PC-3 (cell line): Measurements from ENCODE around the gene PLOD2. TPM values are rescaled to one million over a fixed set of nuclear protein-coding genes. Genes with fewer than 3 reads are reported as not detected.
A peak's percentile ranks its signal among the peaks of the same experiment; 100 is the strongest.
"Not testable (repeated sequence)": the region's sequence is repeated elsewhere in the genome, so short reads cannot be mapped to it uniquely, and the experiment has no call there.

ENCODE experiments used
- ATAC-seq: fragments of 200-7000 bp; cut with Tn5 transposase; 2 replicates; pipeline ENCODE4 v1.9.1; 2020; ENCODE audit warnings: mild to moderate bottlenecking, moderate library complexity
- BruUV-seq: library from RNA; stranded (reverse); fragments of 400-500 nt; replicated peaks from 2 replicates; lab custom pipeline; 2021; lab: Mats Ljungman, UMichigan
- CTCF ChIA-PET: fragments of 300-600 bp; sonication (Branson Sonifier 250); formaldehyde crosslinking; loops from one replicate; lab custom pipeline; 2022; ENCODE audit warnings: antibody characterized with exemption; lab: Charles Lee
- POLR2A ChIA-PET: fragments of 300-600 bp; sonication (Branson Sonifier 250); formaldehyde crosslinking; loops from one replicate; lab custom pipeline; 2022; ENCODE audit warnings: antibody characterized with exemption; ENCODE audit not compliant: unreplicated experiment; lab: Charles Lee
- DNase-seq: peaks from one replicate; pipeline ENCODE4 v3.0.0-alpha.2; 2015
- H2AFZ ChIP-seq: fragments of 300-600 bp; sonication (generic); 2 replicates; pipeline ENCODE4 v1.6.0; 2016; ENCODE audit warnings: antibody characterized with exemption, low read length
- H3F3A ChIP-seq: fragments of 300-600 bp; sonication (generic); one replicate; pipeline ENCODE4 v1.6.0; 2017; ENCODE audit warnings: antibody characterized with exemption, low read length, control low read depth, mild to moderate bottlenecking; ENCODE audit not compliant: unreplicated experiment
- H3K27ac ChIP-seq: fragments of 300-600 bp; sonication (generic); 2 replicates; pipeline ENCODE4 v1.5.1; 2016; ENCODE audit warnings: mild to moderate bottlenecking, low read length
- H3K27me3 ChIP-seq: fragments of 300-600 bp; sonication (generic); 2 replicates; pipeline ENCODE4 v1.6.1; 2016; ENCODE audit warnings: low read length, mixed read lengths
- H3K36me3 ChIP-seq: fragments of 300-600 bp; sonication (generic); 2 replicates; pipeline ENCODE4 v1.6.1; 2016; ENCODE audit warnings: low read depth, mixed run types, low read length, mixed read lengths
- H3K4me1 ChIP-seq: fragments of 300-600 bp; sonication (generic); 2 replicates; pipeline ENCODE4 v1.5.1; 2016; ENCODE audit warnings: low read length; ENCODE audit not compliant: insufficient read depth
- H3K4me2 ChIP-seq: fragments of 300-600 bp; sonication (generic); 2 replicates; pipeline ENCODE4 v1.6.0; 2016; ENCODE audit warnings: low read length
- H3K4me3 ChIP-seq: fragments of 300-600 bp; sonication (generic); 2 replicates; pipeline ENCODE4 v1.5.1; 2016; ENCODE audit warnings: mild to moderate bottlenecking, low read length, mixed read lengths
- H3K79me2 ChIP-seq: fragments of 300-600 bp; sonication (generic); 2 replicates; pipeline ENCODE4 v1.6.1; 2017; ENCODE audit warnings: low read length, mixed read lengths
- H3K9ac ChIP-seq: fragments of 300-600 bp; sonication (generic); 2 replicates; pipeline ENCODE4 v1.6.0; 2016; ENCODE audit warnings: mild to moderate bottlenecking, low read length
- H3K9me2 ChIP-seq: fragments of 300-600 bp; sonication (generic); replicated peaks from 2 replicates; pipeline ENCODE4 v1.6.1; 2016; ENCODE audit warnings: mixed run types, low read length, mixed read lengths
- H3K9me3 ChIP-seq: fragments of 300-600 bp; sonication (generic); 2 replicates; pipeline ENCODE4 v1.6.1; 2016; ENCODE audit warnings: low read length, mixed read lengths
- H4K20me1 ChIP-seq: fragments of 300-600 bp; sonication (generic); 2 replicates; pipeline ENCODE4 v1.6.1; 2016; ENCODE audit warnings: low read length, mixed read lengths
- CTCF ChIP-seq: fragments of 300-600 bp; sonication (generic); conservative IDR thresholded peaks from 2 replicates; pipeline ENCODE4 v1.5.1; 2017; ENCODE audit warnings: antibody characterized with exemption, low read depth, mild to moderate bottlenecking, low read length
- EZH2 ChIP-seq: fragments of 300-600 bp; sonication (generic); IDR thresholded peaks from one replicate; pipeline ENCODE4 v1.6.1; 2017; ENCODE audit warnings: antibody characterized with exemption, mild to moderate bottlenecking, low read length; ENCODE audit not compliant: unreplicated experiment
- EZH2phosphoT487 ChIP-seq: fragments of 300-600 bp; sonication (generic); IDR thresholded peaks from 2 replicates; pipeline ENCODE4 v1.6.1; 2018; ENCODE audit warnings: mild to moderate bottlenecking, antibody characterized with exemption, low read length, borderline replicate concordance
- intact Hi-C: fragments of 100-400 bp; cut with micrococcal nuclease; formaldehyde crosslinking; loops from 2 replicates; pipeline ENCODE4 v1.9.0; 2023
- total RNA-seq: library from RNA; depleted of rRNA; stranded (reverse); fragments of >200 nt; gene quantifications from 2 replicates; pipeline ENCODE4 v1.2.3, GENCODE V29; 2014

Gene PLOD2
- total RNA-seq, 1 experiment from 2014 or later, result 76.1 TPM

GRCh38 chr3:146115619-146116018, 45.4 kb downstream of the PLOD2 start:
- ChIA-PET CTCF (no interaction called here), POLR2A (no interaction called here)
- no peak overlapping the region for H3K4me3 ChIP-seq
- no peaks in the 10 kb centered on the region for H4K20me1 ChIP-seq
- H3K27ac ChIP-seq, result peak overlapping the region; percentile 43
- 0 out of 2 replicates have a peak, but pooled peaks cover 12% of the 10 kb centered on the region for H3K4me1 ChIP-seq
- no TSS peak for BruUV-seq
- H3K9me3 ChIP-seq, result no peaks in the 10 kb centered on the region
- no peaks in the 10 kb centered on the region for H3K9me2 ChIP-seq
- peaks cover 14% of the 10 kb centered on the region; the same call in 1 of the 2 replicates for H3K79me2 ChIP-seq
- no peak; the same call in 1 of the 2 replicates for ATAC-seq
- peaks cover 28% of the 10 kb centered on the region for H3K36me3 ChIP-seq
- no peaks in the 10 kb centered on the region for H3K27me3 ChIP-seq
- no peak overlapping the region for H3K4me2 ChIP-seq
- no peaks in the 10 kb centered on the region for H3F3A ChIP-seq
- DNase-seq, result peak; percentile 48
- no peak overlapping the region for H3K9ac ChIP-seq
- TF ChIP-seq EZH2 (no peak), CTCF (no peak), EZH2phosphoT487 (no peak)
- no peak overlapping the region for H2AFZ ChIP-seq
- intact Hi-C loops, result no loop called here

DNA sequence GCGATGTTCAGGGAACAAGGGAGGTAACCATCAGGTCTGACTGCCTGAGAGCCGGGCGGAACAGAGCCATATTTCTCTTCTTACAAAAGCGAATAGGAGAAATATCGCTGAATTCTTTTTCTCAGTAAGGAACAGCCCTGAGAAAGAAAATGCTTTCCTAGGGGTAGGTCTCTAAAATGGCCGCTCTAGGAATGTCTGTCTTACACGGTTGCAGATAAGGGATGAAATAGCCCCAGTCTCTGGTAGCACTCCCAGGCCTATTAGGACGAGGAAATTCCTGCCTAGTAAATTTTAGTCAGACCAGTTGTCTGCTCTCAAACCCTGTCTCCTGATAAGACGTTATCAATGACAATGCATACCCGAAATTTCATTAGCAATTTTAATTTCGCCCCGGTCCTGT, 47.2 kb downstream of the PLOD2 start:
- H3K79me2 ChIP-seq, result peaks cover 19% of the 10 kb centered on the region; the same call in 1 of the 2 replicates

GRCh38 chr3:146111337-146111736, 49.6 kb downstream of the PLOD2 start:
- TF ChIP-seq EZH2phosphoT487 (no peak), EZH2 (no peak), CTCF (no peak)
- CTCF ChIA-PET, result no interaction called here
- Histone ChIP-seq H3K4me3 (no peak overlapping the region), H4K20me1 (0 out of 2 replicates have a peak, but pooled peaks cover 3% of the 10 kb centered on the region), H3K79me2 (peaks cover 16% of the 10 kb centered on the region; the same call in 1 of the 2 replicates), H3K4me1 (0 out of 2 replicates have a peak, but pooled peaks cover 8% of the 10 kb centered on the region), H3K9me3 (no peaks in the 10 kb centered on the region), H3K36me3 (peaks cover 23% of the 10 kb centered on the region), H3K27me3 (no peaks in the 10 kb centered on the region), H3K27ac (no peak overlapping the region), H3F3A (no peaks in the 10 kb centered on the region), H3K9ac (no peak overlapping the region), H3K4me2 (no peak overlapping the region), H2AFZ (no peak overlapping the region), H3K9me2 (no peaks in the 10 kb centered on the region)
- BruUV-seq, result no TSS peak
- POLR2A ChIA-PET, result no interaction called here
- intact Hi-C loops, result no loop called here
- DNase-seq, result no peak
- ATAC-seq, result no peak

More for the DNA sequence above, 47.2 kb downstream of the PLOD2 start:
- BruUV-seq, H3K9me3 ChIP-seq, H3F3A ChIP-seq, H3K27me3 ChIP-seq, H4K20me1 ChIP-seq, H3K27ac ChIP-seq, H3K4me3 ChIP-seq, H3K9ac ChIP-seq, DNase-seq, H3K4me2 ChIP-seq, CTCF ChIA-PET, H3K9me2 ChIP-seq, intact Hi-C loops, H2AFZ ChIP-seq, POLR2A ChIA-PET, ATAC-seq: not testable (repeated sequence)
- H3K4me1 ChIP-seq, result 0 out of 2 replicates have a peak, but pooled peaks cover 12% of the 10 kb centered on the region
- peaks cover 36% of the 10 kb centered on the region for H3K36me3 ChIP-seq
